Neuron (in vitro differentiated cells): ENCODE measurements around the gene HPD.
A peak's percentile ranks its signal among the peaks of the same experiment; 100 is the strongest.

ENCODE experiments used
- H2AFZ ChIP-seq: one replicate; pipeline ENCODE4 v1.6.1; 2013; ENCODE audit warnings: low read depth, mild to moderate bottlenecking, inconsistent platforms, low read length, moderate library complexity
- H3K27me3 ChIP-seq: one replicate; pipeline ENCODE4 v1.6.1; 2013; ENCODE audit warnings: low read length; ENCODE audit not compliant: insufficient read depth
- H3K36me3 ChIP-seq: one replicate; pipeline ENCODE4 v1.6.1; 2013; ENCODE audit warnings: low read length; ENCODE audit not compliant: insufficient read depth
- H3K4me1 ChIP-seq: one replicate; pipeline ENCODE4 v1.6.1; 2013; ENCODE audit warnings: low read length; ENCODE audit not compliant: insufficient read depth
- H3K4me3 ChIP-seq: 2 replicates; pipeline ENCODE4 v1.5.1; 2013; ENCODE audit warnings: mild to moderate bottlenecking, low read length, moderate library complexity
- H3K9me3 ChIP-seq: one replicate; pipeline ENCODE4 v1.6.1; 2013; ENCODE audit warnings: low read length

HPD gene

DNA sequence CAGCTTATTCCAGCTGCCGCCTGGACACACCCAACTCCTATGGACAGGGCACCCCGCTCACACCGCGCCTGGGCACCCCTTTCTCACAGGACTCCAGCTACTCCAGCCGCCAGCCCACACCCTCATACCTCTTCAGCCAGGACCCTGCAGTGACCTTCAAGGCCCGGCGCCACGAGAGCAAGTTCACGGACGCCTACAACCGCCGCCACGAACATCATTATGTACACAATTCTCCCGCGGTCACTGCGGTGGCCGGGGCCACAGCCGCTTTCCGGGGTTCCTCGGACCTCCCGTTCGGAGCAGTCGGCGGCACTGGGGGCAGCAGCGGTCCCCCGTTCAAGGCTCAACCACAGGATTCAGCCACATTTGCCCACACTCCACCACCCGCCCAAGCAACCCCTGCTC, 48.9 kb downstream of the HPD start:
- H2AFZ ChIP-seq: no peak overlapping the region
- peaks cover 30% of the 10 kb centered on the region for H3K4me1 ChIP-seq
- H3K4me3 ChIP-seq: no peak overlapping the region
- H3K27me3 ChIP-seq: no peaks in the 10 kb centered on the region
- H3K9me3 ChIP-seq: no peaks in the 10 kb centered on the region
- peaks cover 47% of the 10 kb centered on the region for H3K36me3 ChIP-seq

DNA sequence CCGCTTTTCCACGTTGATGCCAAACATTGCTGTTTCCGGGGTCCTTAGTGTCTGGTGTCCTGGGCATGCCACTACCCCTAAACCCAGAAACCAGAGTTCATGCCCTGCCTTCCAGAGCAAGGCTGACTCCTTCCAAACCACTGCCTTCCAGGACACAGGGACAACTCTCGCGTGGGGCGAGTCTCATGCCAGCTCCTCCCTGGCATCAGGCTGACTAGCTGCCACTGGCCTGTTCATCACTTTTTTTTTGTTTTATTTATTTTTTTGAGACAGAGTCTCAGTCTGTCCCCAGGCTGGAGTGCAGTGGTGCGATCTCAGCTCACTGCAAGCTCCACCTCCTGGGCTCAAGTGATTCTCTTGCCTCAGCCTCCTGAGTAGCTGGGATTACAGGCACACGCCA, 50.0 kb downstream of the HPD start:
- H3K36me3 ChIP-seq: peaks cover 41% of the 10 kb centered on the region
- peaks cover 30% of the 10 kb centered on the region for H3K4me1 ChIP-seq
- no peaks in the 10 kb centered on the region for H3K27me3 ChIP-seq
- no peak overlapping the region for H2AFZ ChIP-seq
- no peaks in the 10 kb centered on the region for H3K9me3 ChIP-seq
- no peak overlapping the region for H3K4me3 ChIP-seq

DNA sequence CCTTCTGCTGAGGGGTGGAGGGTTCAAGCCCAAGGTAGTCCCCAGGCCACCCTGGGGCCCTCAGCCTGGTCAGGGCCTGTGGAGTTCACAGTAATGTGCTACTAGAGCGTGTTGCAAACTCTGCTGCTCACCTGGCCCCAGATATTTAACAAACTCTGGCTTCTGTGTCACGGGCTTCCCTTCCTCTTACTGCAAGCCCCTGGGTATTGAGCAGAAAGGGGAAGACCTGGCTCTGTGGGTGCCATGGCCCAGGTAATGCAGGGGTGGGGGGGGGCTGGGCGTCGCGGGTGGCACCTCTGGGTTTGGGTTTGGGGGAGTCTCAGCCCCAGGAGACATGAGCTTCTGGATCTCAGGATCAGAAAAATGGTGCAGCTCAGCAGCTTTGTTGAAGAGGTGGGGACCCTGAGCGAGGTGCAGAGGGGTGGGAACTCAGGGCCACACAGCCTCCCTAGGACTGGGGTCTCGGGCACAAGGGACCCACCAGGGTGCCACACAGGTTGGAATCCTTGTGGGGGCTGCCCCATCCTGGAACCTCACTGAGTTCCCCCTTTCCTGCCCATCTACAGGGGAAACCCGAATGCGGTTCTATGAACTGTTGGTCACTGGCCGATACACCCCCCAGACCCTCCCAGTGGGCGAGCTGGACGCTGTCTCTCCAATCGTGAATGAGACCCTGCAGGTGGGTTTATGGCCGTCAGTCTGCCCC, 50.9 kb downstream of the HPD start:
- Histone ChIP-seq H3K36me3 (peaks cover 39% of the 10 kb centered on the region), H3K9me3 (no peaks in the 10 kb centered on the region), H2AFZ (no peak overlapping the region), H3K27me3 (no peaks in the 10 kb centered on the region), H3K4me3 (no peak overlapping the region), H3K4me1 (peaks cover 32% of the 10 kb centered on the region)

DNA sequence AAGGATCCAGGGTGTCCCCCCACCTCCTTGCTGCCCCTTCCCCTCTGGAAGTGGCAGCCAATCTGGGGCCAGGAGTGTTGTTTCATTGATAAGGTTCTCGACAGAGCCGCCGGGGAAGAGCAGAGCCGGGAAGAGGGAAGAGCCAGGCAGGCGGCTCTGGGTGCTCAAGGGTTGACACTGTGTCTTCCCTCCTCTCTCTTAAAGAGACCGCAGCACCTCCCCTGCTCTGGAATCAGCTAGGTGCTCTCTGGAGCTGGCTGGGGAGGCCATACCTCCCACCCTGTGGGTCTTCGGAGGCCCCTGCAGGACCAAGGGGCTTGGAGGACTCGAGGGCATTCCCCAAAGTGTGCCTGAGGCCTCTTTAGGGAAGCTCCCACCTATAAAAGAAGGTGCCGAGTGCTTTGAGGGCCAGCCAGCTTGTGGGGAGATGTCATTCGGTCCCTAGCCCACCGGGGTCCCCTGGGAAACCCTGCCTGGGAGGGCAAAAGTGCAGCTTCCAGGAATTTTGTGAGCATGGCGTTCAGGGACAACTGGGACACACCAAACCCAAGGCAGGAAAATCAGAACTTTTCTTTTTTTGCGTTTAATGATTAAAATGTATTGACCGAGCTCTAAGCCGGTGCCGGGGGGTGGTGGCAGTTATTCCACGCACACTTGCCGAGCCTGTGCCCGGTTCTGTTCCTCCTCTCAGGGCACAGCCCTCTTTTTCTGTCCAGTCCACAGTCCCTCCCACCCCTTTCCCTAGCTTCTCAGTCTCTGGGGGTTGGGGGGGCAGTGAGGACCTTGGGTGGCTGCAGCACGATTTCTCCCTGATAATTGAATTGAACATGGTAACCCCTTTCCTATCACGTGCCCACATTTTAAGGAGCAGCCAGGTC, 51.9 kb downstream of the HPD start:
- Histone ChIP-seq H3K4me3 (peak overlapping the region; percentile 88), H3K9me3 (no peaks in the 10 kb centered on the region), H3K27me3 (no peaks in the 10 kb centered on the region), H3K36me3 (peaks cover 33% of the 10 kb centered on the region), H2AFZ (no peak overlapping the region), H3K4me1 (peaks cover 31% of the 10 kb centered on the region)

DNA sequence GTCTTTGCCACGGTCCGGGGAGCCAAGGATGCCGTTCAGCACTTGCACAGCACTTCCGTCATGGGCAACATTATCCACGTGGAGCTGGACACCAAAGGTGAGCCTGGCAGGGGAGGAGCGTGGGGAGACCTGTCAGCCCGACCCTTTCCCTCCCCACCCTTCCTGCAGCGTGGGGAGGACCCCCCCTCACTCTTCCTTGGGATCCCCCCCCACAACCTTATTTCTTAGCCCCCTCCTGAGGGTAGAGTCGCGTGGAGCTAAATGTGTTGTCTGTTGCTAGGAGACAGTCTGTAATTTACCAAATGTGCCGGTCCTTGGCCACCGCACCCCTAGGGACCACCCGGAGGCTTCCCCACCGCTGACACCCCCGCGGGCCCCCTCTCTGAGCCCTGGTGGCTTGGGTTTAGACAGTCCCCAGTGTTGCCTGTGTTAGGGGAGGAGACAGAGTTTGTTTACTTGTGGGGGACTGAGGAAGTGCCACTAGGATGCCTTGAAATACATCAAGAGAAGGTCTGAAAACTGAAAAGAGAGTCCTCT, 52.6 kb downstream of the HPD start:
- no peak overlapping the region for H2AFZ ChIP-seq
- peaks cover 30% of the 10 kb centered on the region for H3K4me1 ChIP-seq
- peaks cover 31% of the 10 kb centered on the region for H3K36me3 ChIP-seq
- H3K27me3 ChIP-seq: no peaks in the 10 kb centered on the region
- H3K9me3 ChIP-seq: no peaks in the 10 kb centered on the region
- H3K4me3 ChIP-seq: peak overlapping the region; percentile 88

DNA sequence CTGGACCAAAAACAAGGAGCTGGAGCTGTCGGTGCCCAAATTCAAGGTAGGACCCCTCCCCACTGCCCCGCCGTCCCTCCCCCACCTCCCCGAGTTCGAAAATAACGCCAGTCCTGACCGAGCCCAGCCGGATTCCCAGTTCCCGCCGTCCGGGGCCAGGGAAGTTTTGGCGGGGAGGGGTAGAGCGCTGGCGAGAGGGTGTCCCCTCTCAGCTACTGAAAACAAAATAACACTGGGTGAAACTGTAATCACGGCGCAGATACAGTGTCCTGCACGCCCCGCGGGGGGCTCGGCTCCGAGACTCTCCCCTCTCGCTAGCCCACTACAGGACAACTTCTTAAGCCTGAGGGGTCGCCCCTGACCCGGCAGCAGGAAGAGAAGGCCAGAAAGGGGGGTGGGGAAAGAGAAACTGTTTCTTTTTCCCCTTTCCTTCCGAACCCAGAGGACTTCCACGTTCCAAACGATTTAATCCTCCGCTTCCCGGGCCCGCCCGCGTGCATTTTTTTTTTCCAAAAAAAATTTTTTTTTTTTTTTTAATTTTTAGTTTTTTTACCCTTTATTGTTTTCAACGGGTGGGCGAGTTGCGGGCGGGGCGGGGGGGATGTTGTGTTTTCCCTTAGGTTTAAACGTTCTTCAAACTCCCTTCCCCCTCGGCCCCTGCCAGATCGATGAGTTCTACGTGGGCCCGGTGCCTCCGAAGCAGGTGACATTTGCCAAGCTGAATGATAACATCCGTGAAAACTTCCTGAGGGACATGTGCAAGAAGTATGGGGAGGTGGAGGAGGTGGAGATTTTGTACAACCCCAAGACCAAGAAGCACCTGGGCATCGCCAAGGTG, 53.3 kb downstream of the HPD start:
- H2AFZ ChIP-seq: no peak overlapping the region
- H3K36me3 ChIP-seq: peaks cover 24% of the 10 kb centered on the region
- H3K27me3 ChIP-seq: no peaks in the 10 kb centered on the region
- no peaks in the 10 kb centered on the region for H3K9me3 ChIP-seq
- peaks cover 29% of the 10 kb centered on the region for H3K4me1 ChIP-seq
- H3K4me3 ChIP-seq: peak overlapping the region; percentile 88

DNA sequence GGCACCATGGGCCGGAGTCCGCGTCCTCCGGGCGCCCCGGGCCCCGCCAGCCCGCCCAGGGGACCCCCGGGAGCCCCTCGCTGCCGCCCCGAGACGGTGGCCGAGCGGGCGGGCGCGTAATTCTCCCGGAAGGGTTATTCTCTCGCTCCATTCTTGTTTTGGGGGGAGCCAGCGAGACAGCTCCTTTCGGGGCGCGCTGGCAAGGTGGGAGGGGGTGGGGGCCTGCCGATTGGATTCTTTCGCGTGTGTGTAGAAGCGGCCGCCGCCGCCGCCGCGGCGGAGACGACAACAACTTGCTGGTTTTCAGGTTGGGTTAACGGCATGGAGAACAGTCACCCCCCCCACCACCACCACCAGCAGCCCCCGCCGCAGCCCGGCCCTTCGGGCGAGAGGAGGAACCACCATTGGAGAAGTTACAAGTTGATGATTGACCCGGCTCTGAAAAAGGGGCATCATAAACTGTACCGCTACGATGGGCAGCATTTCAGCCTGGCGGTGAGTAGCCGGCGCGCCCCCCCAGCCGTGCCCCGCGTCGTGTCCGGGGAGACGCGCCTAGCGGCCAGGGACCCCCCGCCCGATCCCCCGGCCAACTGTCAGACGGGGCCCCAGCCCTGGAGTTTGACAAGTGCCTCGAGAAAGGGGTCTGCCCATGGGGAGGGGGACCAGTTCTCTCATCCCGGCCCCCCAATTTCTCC, 54.1 kb downstream of the HPD start:
- Histone ChIP-seq H3K4me1 (peaks cover 31% of the 10 kb centered on the region), H2AFZ (no peak overlapping the region), H3K4me3 (peak overlapping the region; percentile 88)

DNA sequence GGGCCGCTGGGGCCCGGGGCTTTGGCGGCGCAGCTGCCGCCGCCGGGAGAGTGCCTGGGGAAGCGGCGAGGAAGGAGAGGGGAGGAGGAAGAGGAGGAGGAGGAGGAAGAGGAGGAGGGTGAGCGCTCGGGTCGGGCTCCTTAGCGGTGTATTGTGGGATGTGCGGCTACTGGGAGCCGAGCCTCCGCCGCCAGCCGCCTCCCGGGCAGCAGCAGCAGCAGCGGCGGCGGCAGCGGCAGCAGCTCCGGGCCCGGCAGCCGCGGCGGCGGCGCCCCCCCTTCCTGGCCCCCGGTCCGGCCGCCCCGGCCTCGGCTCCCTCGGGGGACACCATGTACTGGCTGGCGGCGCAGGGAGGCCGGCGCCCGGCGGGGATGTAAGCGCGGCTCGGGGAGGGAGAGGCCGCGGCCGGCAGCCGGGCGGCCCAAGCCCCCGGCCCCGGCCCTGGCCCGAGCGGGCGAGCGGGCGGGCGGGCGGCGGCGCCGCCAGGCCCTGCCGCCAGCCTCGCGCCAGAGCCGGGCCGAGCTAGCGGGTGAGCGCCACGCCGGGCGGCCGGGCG, 54.7 kb downstream of the HPD start, which contains the start of gene SETD1B:
Gene SETD1B, plus strand, starts transcription at position 149 of the 556 bp plus-strand sequence. CDS start 729 bp downstream, outside the sequence.
- peaks cover 36% of the 10 kb centered on the region for H3K4me1 ChIP-seq
- H2AFZ ChIP-seq: no peak within 1 kb of the TSS
- H3K27me3 ChIP-seq: no peaks in the 10 kb centered on the region
- H3K36me3 ChIP-seq: peaks cover 14% of the 10 kb centered on the region
- H3K4me3 ChIP-seq: peak within 1 kb of the TSS; percentile 88
- no peaks in the 10 kb centered on the region for H3K9me3 ChIP-seq

More for the DNA sequence above, 54.1 kb downstream of the HPD start:
- no peaks in the 10 kb centered on the region for H3K27me3 ChIP-seq
- peaks cover 16% of the 10 kb centered on the region for H3K36me3 ChIP-seq
- H3K9me3 ChIP-seq: no peaks in the 10 kb centered on the region

DNA sequence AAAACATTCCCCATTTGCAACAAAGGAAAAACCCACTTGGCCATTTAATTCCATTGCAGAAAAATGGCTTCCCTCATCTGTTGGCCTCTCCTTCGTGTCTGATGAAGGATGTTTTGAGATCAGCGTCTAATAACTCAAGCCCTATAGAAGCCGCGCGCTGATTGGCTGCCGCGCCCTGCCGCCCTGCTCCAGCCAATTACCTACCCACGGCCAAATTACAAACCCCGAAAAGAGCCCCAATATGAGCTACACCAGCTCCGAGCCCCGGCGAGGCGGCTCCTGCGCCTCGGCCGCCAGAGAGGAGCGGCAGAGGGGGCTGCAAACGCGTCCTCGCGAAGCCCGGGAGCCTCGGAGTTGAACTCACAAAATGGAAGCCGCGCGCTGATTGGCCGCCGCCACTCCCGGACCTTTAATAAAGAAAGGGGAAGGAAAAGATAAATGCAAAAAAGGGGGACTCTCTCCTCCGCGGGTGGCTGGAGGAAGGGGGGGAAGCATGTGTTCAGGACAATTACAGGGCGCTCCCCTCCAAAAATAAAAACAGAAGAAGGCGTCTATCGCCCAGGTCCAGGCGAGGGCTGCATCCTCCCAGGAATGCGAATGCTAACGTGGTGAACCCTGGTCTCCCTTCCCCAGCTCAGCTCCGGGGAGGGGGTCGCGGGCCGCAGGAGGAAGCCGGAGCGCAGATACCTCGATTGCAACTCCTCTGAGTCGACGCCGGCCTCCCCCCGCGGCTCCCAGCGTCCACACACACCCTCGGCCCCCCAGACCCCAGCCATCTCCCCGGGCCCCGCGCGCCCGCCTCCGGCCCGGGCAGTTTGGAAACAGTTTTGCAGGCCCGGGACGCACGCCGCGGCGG, 55.6 kb downstream of the HPD start:
- H3K4me3 ChIP-seq: peak overlapping the region; percentile 88
- peaks cover 16% of the 10 kb centered on the region for H3K36me3 ChIP-seq
- H2AFZ ChIP-seq: no peak overlapping the region
- no peaks in the 10 kb centered on the region for H3K27me3 ChIP-seq
- H3K9me3 ChIP-seq: no peaks in the 10 kb centered on the region
- H3K4me1 ChIP-seq: peaks cover 45% of the 10 kb centered on the region

DNA sequence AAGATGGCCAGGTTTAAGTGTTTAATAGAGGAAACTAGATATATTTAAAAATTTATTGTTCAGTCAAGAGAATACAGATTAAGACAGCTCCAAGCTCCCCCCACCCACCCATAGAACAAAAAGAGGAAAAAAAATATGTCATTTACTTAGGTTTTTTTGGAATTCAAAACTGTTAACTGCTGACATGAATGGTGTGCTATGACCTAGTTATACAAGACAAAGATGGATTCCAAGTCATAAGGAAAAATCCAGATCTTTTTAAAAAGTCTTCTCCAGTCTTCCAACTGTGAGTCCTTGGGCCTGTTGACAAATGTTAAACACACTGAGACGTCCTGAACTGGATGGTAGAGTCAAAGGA, 56.2 kb downstream of the HPD start:
- Histone ChIP-seq H3K4me1 (peaks cover 51% of the 10 kb centered on the region), H2AFZ (no peak overlapping the region), H3K9me3 (no peaks in the 10 kb centered on the region), H3K4me3 (peak overlapping the region; percentile 88), H3K27me3 (no peaks in the 10 kb centered on the region), H3K36me3 (peaks cover 19% of the 10 kb centered on the region)

DNA sequence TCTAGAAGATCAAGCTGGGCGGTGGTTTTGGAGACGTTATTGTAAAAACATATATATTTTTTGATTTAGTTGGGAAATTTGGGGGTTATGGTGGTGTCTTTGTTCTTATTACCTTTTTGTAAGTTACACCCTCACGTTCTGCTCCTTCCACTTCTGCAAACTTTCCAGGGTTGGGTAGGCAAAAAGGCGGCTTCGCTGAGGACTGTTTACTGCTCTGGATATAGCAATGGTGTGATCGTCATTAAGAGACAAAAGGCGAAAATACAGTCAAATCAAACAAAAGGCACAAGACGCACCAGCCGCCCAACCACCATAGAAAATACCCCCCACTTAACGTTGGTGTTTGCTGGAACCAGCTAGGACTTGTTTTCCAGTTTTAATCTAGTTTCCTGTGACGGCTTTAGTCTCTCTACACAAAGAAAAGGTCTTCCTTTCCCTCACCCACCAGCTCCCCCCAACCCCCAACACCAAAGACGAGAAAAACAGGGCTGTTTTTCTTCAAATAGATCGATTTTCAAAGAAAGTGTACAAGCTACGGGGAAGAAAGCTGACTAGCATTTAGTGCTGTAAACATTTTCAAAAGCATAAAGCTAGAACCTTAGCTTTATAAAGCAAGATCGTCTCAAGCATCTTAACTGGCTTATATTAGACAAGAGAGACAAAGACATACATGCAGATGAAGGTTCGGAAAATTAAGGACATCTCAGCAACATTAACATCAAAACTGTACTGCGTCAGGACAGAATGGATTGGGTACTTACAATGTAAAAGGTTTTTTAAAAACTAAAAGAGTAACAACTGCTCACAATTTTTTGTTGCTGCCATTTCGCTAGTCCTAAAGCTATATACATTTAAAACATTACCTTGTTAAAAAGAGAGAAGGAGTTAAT, 56.8 kb downstream of the HPD start:
- peak overlapping the region; percentile 88 for H3K4me3 ChIP-seq
- no peaks in the 10 kb centered on the region for H3K27me3 ChIP-seq
- H2AFZ ChIP-seq: no peak overlapping the region
- no peaks in the 10 kb centered on the region for H3K9me3 ChIP-seq
- peaks cover 53% of the 10 kb centered on the region for H3K4me1 ChIP-seq
- H3K36me3 ChIP-seq: peaks cover 25% of the 10 kb centered on the region
